Measurements from ENCODE around the gene SKOR1. TPM values are rescaled to one million over a fixed set of nuclear protein-coding genes. Genes with fewer than 3 reads are reported as not detected.

SKOR1 gene
- total and polyA plus RNA-seq, 2 of the 13 experiments (the other 11 are each of a cell fraction or from before 2014, with no cell fraction given): 0.09 to 0.11 TPM

DNA sequence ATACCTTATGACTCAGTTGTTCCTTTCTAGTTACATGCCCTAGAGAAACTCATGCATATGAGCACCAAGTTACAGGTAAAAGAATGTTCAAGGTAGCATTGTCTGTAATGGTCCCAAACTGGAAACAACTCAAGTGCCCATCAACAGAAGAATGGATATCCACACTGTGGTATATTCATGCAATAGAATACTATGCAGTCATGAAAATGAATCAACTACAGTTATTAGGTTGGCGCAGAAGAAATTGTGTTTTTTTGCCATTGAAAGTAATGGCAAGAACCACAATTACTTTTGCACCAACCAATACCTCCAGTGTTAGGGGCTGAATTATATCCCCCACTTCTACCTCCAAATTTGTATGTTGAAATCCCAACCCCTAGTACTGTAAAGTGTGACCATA, 24.2 kb downstream of the SKOR1 start:
- Histone ChIP-seq H3K9me3 (ENCODE audit: low read length) (no peaks in the 10 kb centered on the region), H3K4me2 (ENCODE audit: low read depth, low read length) (no peak overlapping the region), H3K4me3 (replicated peaks in 1 of 3; ENCODE audit: insufficient read depth in 1 of 3, low read depth in 2 of 3, low read length in 3 of 3) (no peak overlapping the region), H3K79me2 (ENCODE audit: insufficient read depth, low read length) (no peaks in the 10 kb centered on the region), H4K20me1 (ENCODE audit: insufficient read depth, low read length) (no peaks in the 10 kb centered on the region), H2AFZ (ENCODE audit: low read length) (no peak overlapping the region), H3K27ac (ENCODE audit: extremely low read length, insufficient read depth, low read length) (no peak overlapping the region), H3K9ac (ENCODE audit: insufficient read depth, low read depth, low read length) (no peak overlapping the region), H3K36me3 (replicated peaks in 1 of 2; ENCODE audit: control insufficient read depth in 1 of 2, insufficient read depth in 2 of 2, low read length in 2 of 2) (no peaks in the 10 kb centered on the region), H3K4me1 (ENCODE audit: insufficient read depth, low read length) (peaks cover 55% of the 10 kb centered on the region), H3K27me3 (ENCODE audit: control insufficient read depth in 1 of 2, insufficient read depth in 2 of 2, low read length in 2 of 2) (no peaks in the 10 kb centered on the region)
- intact Hi-C loops (cut with micrococcal nuclease; ENCODE audit: unreplicated experiment) (no loop called here), in situ Hi-C loops (cut with HindIII; ENCODE audit: extremely low pct_ligation_motif_present, low pct_unique_long_range_greater_than_20kb) (no loop called here)
- FAIRE-seq (no peak), DNase-seq (ENCODE audit: low spot score) (no peak), ATAC-seq (no peak)
- 96% methylated on average over 1 of the region's 1 CpG for WGBS (ENCODE audit: low lambda C conversion rate)
- no TSS peak for BruUV-seq (replicated peaks)
- CTCF ChIA-PET (ENCODE audit: low intra/inter-chr PET ratio, low total read pairs): no interaction called here
- no peak for TF ChIP-seq ELK4 (CRISPR knock-in tag; IDR thresholded peaks at IDR 0.05; ENCODE audit: borderline replicate concordance)
- no peak for TF ChIP-seq ZNF282 (IDR thresholded peaks at IDR 0.05; ENCODE audit: partially characterized antibody)
- no peak for TF ChIP-seq ZNF790 (CRISPR knock-in tag; IDR thresholded peaks at IDR 0.05; ENCODE audit: borderline replicate concordance)
- no peak for TF ChIP-seq ZNF782 (CRISPR knock-in tag; IDR thresholded peaks at IDR 0.05; ENCODE audit: borderline replicate concordance)
- no peak for TF ChIP-seq NCOA5 (CRISPR knock-in tag; IDR thresholded peaks at IDR 0.05)
- TF ChIP-seq ZFP62 (CRISPR knock-in tag; IDR thresholded peaks at IDR 0.05): no peak
- POLR2A ChIA-PET: no interaction called here

DNA sequence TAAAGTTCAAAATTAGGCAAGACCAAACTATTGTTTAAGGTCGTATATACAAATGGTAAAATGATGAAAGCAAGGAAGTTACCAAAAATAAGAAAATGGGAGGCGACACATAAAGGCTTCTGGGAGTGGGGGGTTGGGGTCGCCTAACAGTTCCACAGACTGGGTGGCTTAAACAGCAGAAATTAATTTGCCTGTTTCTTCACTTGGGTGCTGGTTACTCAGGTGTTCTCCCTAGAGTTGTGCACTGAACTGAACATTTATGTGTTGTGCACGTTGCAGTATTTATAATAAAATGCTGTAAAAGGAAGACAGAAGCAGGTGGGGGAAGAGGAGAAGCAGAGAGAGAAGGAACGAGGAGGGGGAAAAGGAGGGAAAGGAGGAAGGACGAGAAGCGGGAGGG, 25.0 kb downstream of the SKOR1 start:
- WGBS (ENCODE audit: low lambda C conversion rate): 45% methylated on average over 7 of the region's 7 CpGs
- in situ Hi-C loops (cut with HindIII; ENCODE audit: extremely low pct_ligation_motif_present, low pct_unique_long_range_greater_than_20kb): no loop called here

More for the DNA sequence above, 25.0 kb downstream of the SKOR1 start:
- Histone ChIP-seq H3K79me2 (ENCODE audit: insufficient read depth, low read length) (no peaks in the 10 kb centered on the region), H2AFZ (ENCODE audit: low read length) (no peak overlapping the region), H3K36me3 (replicated peaks in 1 of 2; ENCODE audit: control insufficient read depth in 1 of 2, insufficient read depth in 2 of 2, low read length in 2 of 2) (no peaks in the 10 kb centered on the region), H3K4me1 (ENCODE audit: insufficient read depth, low read length) (peaks cover 52% of the 10 kb centered on the region), H3K27ac (ENCODE audit: extremely low read length, insufficient read depth, low read length) (no peak overlapping the region), H4K20me1 (ENCODE audit: insufficient read depth, low read length) (no peaks in the 10 kb centered on the region), H3K4me3 (replicated peaks in 1 of 3; ENCODE audit: insufficient read depth in 1 of 3, low read depth in 2 of 3, low read length in 3 of 3) (0 out of 6 replicates have a peak overlapping the region, but pooled peaks of 1 of the 3 experiments have one; percentile 47), H3K9ac (ENCODE audit: insufficient read depth, low read depth, low read length) (no peak overlapping the region), H3K27me3 (ENCODE audit: control insufficient read depth in 1 of 2, insufficient read depth in 2 of 2, low read length in 2 of 2) (no peaks in the 10 kb centered on the region), H3K4me2 (ENCODE audit: low read depth, low read length) (peak overlapping the region; percentile 82), H3K9me3 (ENCODE audit: low read length) (no peaks in the 10 kb centered on the region)
- TF ChIP-seq ZNF841 (CRISPR knock-in tag; IDR thresholded peaks at IDR 0.05; ENCODE audit: borderline replicate concordance) (no peak), ZNF468 (CRISPR knock-in tag; IDR thresholded peaks at IDR 0.05) (no peak), TFE3 (CRISPR knock-in tag; IDR thresholded peaks at IDR 0.05) (no peak)
- TF ChIP-seq, protein P1, sequence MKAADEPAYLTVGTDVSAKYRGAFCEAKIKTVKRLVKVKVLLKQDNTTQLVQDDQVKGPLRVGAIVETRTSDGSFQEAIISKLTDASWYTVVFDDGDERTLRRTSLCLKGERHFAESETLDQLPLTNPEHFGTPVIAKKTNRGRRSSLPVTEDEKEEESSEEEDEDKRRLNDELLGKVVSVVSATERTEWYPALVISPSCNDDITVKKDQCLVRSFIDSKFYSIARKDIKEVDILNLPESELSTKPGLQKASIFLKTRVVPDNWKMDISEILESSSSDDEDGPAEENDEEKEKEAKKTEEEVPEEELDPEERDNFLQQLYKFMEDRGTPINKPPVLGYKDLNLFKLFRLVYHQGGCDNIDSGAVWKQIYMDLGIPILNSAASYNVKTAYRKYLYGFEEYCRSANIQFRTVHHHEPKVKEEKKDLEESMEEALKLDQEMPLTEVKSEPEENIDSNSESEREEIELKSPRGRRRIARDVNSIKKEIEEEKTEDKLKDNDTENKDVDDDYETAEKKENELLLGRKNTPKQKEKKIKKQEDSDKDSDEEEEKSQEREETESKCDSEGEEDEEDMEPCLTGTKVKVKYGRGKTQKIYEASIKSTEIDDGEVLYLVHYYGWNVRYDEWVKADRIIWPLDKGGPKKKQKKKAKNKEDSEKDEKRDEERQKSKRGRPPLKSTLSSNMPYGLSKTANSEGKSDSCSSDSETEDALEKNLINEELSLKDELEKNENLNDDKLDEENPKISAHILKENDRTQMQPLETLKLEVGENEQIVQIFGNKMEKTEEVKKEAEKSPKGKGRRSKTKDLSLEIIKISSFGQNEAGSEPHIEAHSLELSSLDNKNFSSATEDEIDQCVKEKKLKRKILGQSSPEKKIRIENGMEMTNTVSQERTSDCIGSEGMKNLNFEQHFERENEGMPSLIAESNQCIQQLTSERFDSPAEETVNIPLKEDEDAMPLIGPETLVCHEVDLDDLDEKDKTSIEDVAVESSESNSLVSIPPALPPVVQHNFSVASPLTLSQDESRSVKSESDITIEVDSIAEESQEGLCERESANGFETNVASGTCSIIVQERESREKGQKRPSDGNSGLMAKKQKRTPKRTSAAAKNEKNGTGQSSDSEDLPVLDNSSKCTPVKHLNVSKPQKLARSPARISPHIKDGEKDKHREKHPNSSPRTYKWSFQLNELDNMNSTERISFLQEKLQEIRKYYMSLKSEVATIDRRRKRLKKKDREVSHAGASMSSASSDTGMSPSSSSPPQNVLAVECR (CRISPR knock-in tag; IDR thresholded peaks at IDR 0.05; ENCODE audit: borderline replicate concordance): no peak
- TF ChIP-seq, protein P2, sequence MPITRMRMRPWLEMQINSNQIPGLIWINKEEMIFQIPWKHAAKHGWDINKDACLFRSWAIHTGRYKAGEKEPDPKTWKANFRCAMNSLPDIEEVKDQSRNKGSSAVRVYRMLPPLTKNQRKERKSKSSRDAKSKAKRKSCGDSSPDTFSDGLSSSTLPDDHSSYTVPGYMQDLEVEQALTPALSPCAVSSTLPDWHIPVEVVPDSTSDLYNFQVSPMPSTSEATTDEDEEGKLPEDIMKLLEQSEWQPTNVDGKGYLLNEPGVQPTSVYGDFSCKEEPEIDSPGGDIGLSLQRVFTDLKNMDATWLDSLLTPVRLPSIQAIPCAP (CRISPR knock-in tag; IDR thresholded peaks at IDR 0.05; ENCODE audit: low read depth): no peak
- BruUV-seq (replicated peaks): no TSS peak
- intact Hi-C loops (cut with micrococcal nuclease; ENCODE audit: unreplicated experiment): no loop called here
- POLR2A ChIA-PET: interaction anchor here (0.8 to 1.5 kb wide), 3 partner anchors 7 to 11 kb away, joined by 3 to 6 read pairs (median 4); no protein-coding TSS in a partner anchor
- no peak for FAIRE-seq
- CTCF ChIA-PET (ENCODE audit: low intra/inter-chr PET ratio, low total read pairs): no interaction called here
- DNase-seq (ENCODE audit: low spot score): no peak
- ATAC-seq: no peak

Measured in HepG2 (cell line).